Left lung (tissue), 10 donors: Measurements from ENCODE around the gene C4orf33. TPM values are rescaled to one million over a fixed set of nuclear protein-coding genes. Genes with fewer than 3 reads are reported as not detected.
"Not testable (repeated sequence)": the region's sequence is repeated elsewhere in the genome, so short reads cannot be mapped to it uniquely, and the experiment has no call there.

Source experiments
- ATAC-seq: fragments of 200-7000 bp; cut with Tn5 transposase; one replicate; pipeline ENCODE4 v1.9.1; 2020; ENCODE audit warnings: moderate library complexity
- DNase-seq, 4 donors: peaks; one replicate each; pipeline ENCODE4 v3.0.0-alpha.2; 2013 to 2020
- H3K27ac ChIP-seq, 2 donors: fragments of 200-600 bp; sonication (generic) in 1 of 2; one replicate each; pipeline versions ENCODE4 v1.5.0 to v1.8.0; 2020 to 2021
- H3K27me3 ChIP-seq, 2 donors: fragments of 200-600 bp; sonication (generic) in 1 of 2; one replicate each; pipeline versions ENCODE4 v1.5.0 to v1.8.0; 2020 to 2021
- H3K36me3 ChIP-seq, 2 donors: fragments of 200-600 bp; sonication (generic) in 1 of 2; one replicate each; pipeline versions ENCODE4 v1.5.0 to v1.8.0; 2020 to 2021
- H3K4me1 ChIP-seq, 2 donors: fragments of 200-600 bp; one replicate each; pipeline ENCODE4 v1.8.0; 2021
- H3K4me3 ChIP-seq, 2 donors: fragments of 200-600 bp; sonication (generic) in 1 of 2; one replicate each; pipeline versions ENCODE4 v1.5.0 to v1.8.0; 2020 to 2021; ENCODE audit warnings: mild to moderate bottlenecking in 1 of 2
- H3K9me3 ChIP-seq, 2 donors: fragments of 200-600 bp; sonication (generic) in 1 of 2; one replicate each; pipeline versions ENCODE4 v1.5.0 to v1.8.0; 2020 to 2021
- intact Hi-C, 2 donors: fragments of 100-400 bp; cut with DNase I; formaldehyde crosslinking; loops; one replicate each; pipeline versions ENCODE4 v1.11.2 to v1.14.2; 2022
- polyA plus RNA-seq, 6 donors: library from polyadenylated mRNA; unstranded; fragments of 120-200 nt; gene quantifications; one replicate each; pipeline ENCODE4 v1.2.1, GENCODE V29; 2013; ENCODE audit not compliant: insufficient read length in 6 of 6
- total RNA-seq, 2 donors: library from RNA; stranded (reverse); fragmentation: NEBNext Ultra II Directional; extraction: Animal tissue kit (Norgen Biotek cat#: 25700); gene quantifications; one replicate each; pipeline ENCODE4 v1.2.1, GENCODE V29; 2021
- TF ChIP-seq, protein P1 (sequence below), 2 donors: fragments of 200-600 bp; sonication (generic) in 1 of 2; IDR thresholded peaks; one replicate each; pipeline versions ENCODE4 v1.5.0 to v1.8.0; 2021; ENCODE audit warnings: antibody characterized with exemption in 2 of 2
- donor health status: DM: no; HTN: yes; CAD: no.
- donor health status: DM: no; HTN: no; CAD: no.

The C4orf33 gene
- total and polyA plus RNA-seq, 8 donors: 11.0 to 21.1 (median 18.1) TPM

DNA sequence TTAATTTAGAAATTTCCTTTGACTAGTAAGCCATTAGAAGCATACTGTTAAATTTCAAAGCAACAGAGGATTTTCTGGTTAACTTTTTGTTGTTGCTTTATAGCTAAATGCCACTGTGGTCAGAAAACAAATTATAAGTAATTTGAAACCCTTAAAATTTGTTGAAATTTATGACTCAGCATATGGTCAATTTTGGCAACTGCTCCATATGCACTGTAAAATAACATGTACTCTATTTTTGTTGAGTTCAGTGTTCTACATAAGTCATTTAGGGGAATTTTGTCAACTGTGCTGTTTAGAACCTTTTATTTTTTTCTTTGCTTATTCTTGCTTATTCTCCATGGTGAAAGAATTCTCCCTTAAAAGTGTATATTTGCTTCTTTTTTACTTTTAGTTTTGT is 31.2 kb upstream of the C4orf33 start:
- DNase-seq: no peak
- Histone ChIP-seq H3K27me3 (no peaks in the 10 kb centered on the region), H3K9me3 (peaks cover 0 to 64% of the 10 kb centered on the region in 2 donors), H3K4me3 (no peak overlapping the region), H3K27ac (no peak overlapping the region), H3K4me1 (no peaks in the 10 kb centered on the region), H3K36me3 (peaks cover 0 to 23% of the 10 kb centered on the region in 2 donors)
- TF ChIP-seq, protein P1, sequence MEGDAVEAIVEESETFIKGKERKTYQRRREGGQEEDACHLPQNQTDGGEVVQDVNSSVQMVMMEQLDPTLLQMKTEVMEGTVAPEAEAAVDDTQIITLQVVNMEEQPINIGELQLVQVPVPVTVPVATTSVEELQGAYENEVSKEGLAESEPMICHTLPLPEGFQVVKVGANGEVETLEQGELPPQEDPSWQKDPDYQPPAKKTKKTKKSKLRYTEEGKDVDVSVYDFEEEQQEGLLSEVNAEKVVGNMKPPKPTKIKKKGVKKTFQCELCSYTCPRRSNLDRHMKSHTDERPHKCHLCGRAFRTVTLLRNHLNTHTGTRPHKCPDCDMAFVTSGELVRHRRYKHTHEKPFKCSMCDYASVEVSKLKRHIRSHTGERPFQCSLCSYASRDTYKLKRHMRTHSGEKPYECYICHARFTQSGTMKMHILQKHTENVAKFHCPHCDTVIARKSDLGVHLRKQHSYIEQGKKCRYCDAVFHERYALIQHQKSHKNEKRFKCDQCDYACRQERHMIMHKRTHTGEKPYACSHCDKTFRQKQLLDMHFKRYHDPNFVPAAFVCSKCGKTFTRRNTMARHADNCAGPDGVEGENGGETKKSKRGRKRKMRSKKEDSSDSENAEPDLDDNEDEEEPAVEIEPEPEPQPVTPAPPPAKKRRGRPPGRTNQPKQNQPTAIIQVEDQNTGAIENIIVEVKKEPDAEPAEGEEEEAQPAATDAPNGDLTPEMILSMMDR (IDR thresholded peaks at IDR 0.05): no peak
- no peak for ATAC-seq
- intact Hi-C loops: no loop called here

DNA sequence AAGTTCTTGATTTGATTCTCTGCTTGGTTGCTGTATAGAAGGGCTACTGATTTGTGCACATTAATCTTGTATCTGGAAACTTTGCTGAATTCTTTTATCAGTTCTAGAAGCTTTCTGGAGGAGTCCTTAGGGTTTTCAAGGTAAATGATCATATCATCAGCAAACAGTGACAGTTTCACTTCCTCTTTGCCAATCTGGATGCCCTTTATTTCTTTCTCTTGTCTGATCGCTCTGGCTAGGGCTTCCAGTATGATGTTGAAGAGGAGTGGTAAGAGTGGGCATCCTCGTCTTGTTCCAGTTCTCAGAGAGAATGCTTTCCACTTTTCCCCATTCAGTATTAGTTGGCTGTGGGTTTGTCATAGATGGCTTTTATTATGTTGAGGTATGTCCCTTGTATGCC is 26.4 kb upstream of the C4orf33 start:
- ATAC-seq, H3K27me3 ChIP-seq, H3K27ac ChIP-seq, H3K4me3 ChIP-seq, H3K4me1 ChIP-seq, intact Hi-C loops, DNase-seq: not testable (repeated sequence)
- peaks cover 0 to 10% of the 10 kb centered on the region in 2 donors for H3K36me3 ChIP-seq
- H3K9me3 ChIP-seq: peaks cover 0 to 22% of the 10 kb centered on the region in 2 donors

DNA sequence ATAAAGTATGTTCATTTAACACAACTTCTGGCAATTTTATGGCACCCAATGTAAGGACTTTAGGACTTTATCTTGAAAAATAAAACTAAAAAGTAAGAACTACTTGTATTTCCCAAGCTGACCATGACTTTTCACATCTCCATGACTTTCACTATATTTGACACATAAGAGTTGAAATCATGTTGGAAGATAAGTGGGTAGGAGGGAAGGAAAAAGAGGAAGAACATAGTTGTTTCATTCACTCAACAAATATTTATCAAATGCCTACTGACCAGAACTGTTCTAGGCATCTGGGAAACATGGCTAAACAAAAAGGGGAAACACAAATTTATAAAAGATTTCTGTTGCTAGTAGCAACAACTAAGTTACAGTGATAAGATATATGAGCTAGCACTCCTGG is 18.6 kb upstream of the C4orf33 start:
- TF ChIP-seq, protein P1 (IDR thresholded peaks at IDR 0.05): no peak
- ATAC-seq (no peak), DNase-seq (no peak)
- Histone ChIP-seq H3K27ac (no peak overlapping the region), H3K9me3 (peaks cover 0 to 13% of the 10 kb centered on the region in 2 donors), H3K4me1 (no peaks in the 10 kb centered on the region), H3K36me3 (peaks cover 0 to 41% of the 10 kb centered on the region in 2 donors), H3K4me3 (no peak overlapping the region), H3K27me3 (no peaks in the 10 kb centered on the region)
- intact Hi-C loops: no loop called here

DNA sequence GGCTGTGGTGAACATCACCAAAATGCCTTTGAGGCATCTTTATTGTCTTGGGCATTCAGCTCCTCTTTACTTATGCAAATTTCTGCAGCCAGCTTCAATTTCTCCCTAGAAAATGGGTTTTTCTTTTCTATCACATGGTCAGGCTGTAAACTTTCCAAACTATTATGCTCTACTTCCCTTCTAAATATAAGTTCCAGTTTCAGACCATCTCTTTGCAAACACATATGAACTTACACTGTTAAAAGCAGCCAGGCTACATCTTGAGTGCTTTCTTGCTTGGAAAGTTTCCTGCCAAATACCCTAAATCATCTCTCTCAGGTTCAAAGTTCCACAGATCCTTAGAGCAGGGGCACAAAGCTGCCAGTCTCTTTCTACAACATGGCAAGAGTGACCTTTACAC is 15.8 kb upstream of the C4orf33 start:
- TF ChIP-seq, protein P1 (IDR thresholded peaks at IDR 0.05): no peak
- H3K36me3 ChIP-seq: peaks cover 0 to 32% of the 10 kb centered on the region in 2 donors
- no peak overlapping the region for H3K4me3 ChIP-seq
- ATAC-seq (no peak), DNase-seq (no peak)
- H3K27ac ChIP-seq: no peak overlapping the region
- peaks cover 0 to 15% of the 10 kb centered on the region in 2 donors for H3K9me3 ChIP-seq
- no peaks in the 10 kb centered on the region for H3K4me1 ChIP-seq
- no peaks in the 10 kb centered on the region for H3K27me3 ChIP-seq
- intact Hi-C loops: no loop called here

GRCh38 chr4:129082302-129082701 is 13.7 kb upstream of the C4orf33 start:
- DNase-seq (no peak), ATAC-seq (no peak)
- Histone ChIP-seq H3K4me3 (no peak overlapping the region), H3K27me3 (no peaks in the 10 kb centered on the region), H3K9me3 (peaks cover 0 to 15% of the 10 kb centered on the region in 2 donors), H3K36me3 (peaks cover 0 to 32% of the 10 kb centered on the region in 2 donors), H3K27ac (no peak overlapping the region), H3K4me1 (no peaks in the 10 kb centered on the region)
- intact Hi-C loops: no loop called here
- TF ChIP-seq, protein P1 (IDR thresholded peaks at IDR 0.05): no peak

GRCh38 chr4:129085472-129085871 is 10.5 kb upstream of the C4orf33 start:
- no peaks in the 10 kb centered on the region for H3K27me3 ChIP-seq
- intact Hi-C loops: no loop called here
- peaks cover 0 to 13% of the 10 kb centered on the region in 2 donors for H3K36me3 ChIP-seq
- H3K4me1 ChIP-seq: peaks cover 0 to 12% of the 10 kb centered on the region in 2 donors
- H3K4me3 ChIP-seq: no peak overlapping the region
- ATAC-seq (no peak), DNase-seq (no peak)
- no peak overlapping the region for H3K27ac ChIP-seq
- peaks cover 0 to 8% of the 10 kb centered on the region in 2 donors for H3K9me3 ChIP-seq
- TF ChIP-seq, protein P1 (IDR thresholded peaks at IDR 0.05): no peak
